Right lobe of liver (tissue), 4 donors: Measurements from ENCODE around the gene TSPAN4.

ENCODE experiments used
- POLR2A ChIP-seq: fragments of 450-650 bp; IDR thresholded peaks from one replicate; pipeline ENCODE4 v1.6.1; 2017; ENCODE audit warnings: antibody characterized with exemption, mild to moderate bottlenecking
- TF ChIP-seq, protein P1 (sequence below), 4 donors: fragments of 200-600 bp in 3 of 4; fragments of 450-650 bp in 1 of 4; IDR thresholded peaks; one replicate each; pipeline versions ENCODE4 v1.5.1 to v1.8.0; 2016 to 2022; ENCODE audit warnings: antibody characterized with exemption in 4 of 4, mild to moderate bottlenecking in 2 of 4
- donor health status: DM: no; HTN: no; CAD: no.
- donor health status: DM: no; HTN: no; CAD: no.
- donor health status: DM: no; HTN: yes; CAD: no.

- TF ChIP-seq, protein P1, sequence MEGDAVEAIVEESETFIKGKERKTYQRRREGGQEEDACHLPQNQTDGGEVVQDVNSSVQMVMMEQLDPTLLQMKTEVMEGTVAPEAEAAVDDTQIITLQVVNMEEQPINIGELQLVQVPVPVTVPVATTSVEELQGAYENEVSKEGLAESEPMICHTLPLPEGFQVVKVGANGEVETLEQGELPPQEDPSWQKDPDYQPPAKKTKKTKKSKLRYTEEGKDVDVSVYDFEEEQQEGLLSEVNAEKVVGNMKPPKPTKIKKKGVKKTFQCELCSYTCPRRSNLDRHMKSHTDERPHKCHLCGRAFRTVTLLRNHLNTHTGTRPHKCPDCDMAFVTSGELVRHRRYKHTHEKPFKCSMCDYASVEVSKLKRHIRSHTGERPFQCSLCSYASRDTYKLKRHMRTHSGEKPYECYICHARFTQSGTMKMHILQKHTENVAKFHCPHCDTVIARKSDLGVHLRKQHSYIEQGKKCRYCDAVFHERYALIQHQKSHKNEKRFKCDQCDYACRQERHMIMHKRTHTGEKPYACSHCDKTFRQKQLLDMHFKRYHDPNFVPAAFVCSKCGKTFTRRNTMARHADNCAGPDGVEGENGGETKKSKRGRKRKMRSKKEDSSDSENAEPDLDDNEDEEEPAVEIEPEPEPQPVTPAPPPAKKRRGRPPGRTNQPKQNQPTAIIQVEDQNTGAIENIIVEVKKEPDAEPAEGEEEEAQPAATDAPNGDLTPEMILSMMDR (IDR thresholded peaks at IDR 0.05) = no peak
- TF ChIP-seq POLR2A = no peak
Measured at GRCh38 chr11:875769-876301, 33.2 kb downstream of the TSPAN4 start.
